GM12865 (cell line): ENCODE results near the gene RDH16.
"Not testable (repeated sequence)": the region's sequence is repeated elsewhere in the genome, so short reads cannot be mapped to it uniquely, and the experiment has no call there.

Experiments used
- DNase-seq: peaks from one replicate; pipeline ENCODE4 v3.0.0; 2010; ENCODE audit warnings: low read depth
- H3K4me3 ChIP-seq: 2 replicates; pipeline ENCODE4 v1.5.1; 2011; ENCODE audit warnings: mild to moderate bottlenecking, low read depth, low read length, control low read depth
- TF ChIP-seq, protein P1 (sequence below): IDR thresholded peaks from 2 replicates; pipeline ENCODE4 v1.5.1; 2011; ENCODE audit warnings: low read length, control low read depth, low read depth, inconsistent platforms; ENCODE audit not compliant: insufficient read depth; ENCODE audit errors: missing control alignments

Gene RDH16

DNA sequence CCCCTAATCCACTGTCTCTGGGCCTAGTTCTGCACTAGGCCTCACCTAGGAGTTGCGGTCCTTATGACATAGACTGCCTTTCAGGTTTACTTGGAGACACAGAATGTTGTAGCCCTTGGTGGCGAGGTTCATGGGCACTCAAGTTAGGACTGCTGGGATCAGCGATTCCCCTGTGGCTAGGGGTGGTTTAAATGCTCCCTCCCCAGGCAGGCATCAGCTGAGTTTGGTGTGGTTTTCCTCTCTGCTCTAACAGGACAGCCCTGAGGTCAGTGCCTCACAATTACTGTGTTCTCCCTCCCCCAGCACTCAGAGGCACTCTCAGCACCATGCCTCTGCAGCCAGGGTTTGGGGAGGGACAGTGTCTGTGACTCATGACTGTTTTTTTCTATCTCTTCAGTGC lies 22.2 kb upstream of the RDH16 start:
- TF ChIP-seq, protein P1, sequence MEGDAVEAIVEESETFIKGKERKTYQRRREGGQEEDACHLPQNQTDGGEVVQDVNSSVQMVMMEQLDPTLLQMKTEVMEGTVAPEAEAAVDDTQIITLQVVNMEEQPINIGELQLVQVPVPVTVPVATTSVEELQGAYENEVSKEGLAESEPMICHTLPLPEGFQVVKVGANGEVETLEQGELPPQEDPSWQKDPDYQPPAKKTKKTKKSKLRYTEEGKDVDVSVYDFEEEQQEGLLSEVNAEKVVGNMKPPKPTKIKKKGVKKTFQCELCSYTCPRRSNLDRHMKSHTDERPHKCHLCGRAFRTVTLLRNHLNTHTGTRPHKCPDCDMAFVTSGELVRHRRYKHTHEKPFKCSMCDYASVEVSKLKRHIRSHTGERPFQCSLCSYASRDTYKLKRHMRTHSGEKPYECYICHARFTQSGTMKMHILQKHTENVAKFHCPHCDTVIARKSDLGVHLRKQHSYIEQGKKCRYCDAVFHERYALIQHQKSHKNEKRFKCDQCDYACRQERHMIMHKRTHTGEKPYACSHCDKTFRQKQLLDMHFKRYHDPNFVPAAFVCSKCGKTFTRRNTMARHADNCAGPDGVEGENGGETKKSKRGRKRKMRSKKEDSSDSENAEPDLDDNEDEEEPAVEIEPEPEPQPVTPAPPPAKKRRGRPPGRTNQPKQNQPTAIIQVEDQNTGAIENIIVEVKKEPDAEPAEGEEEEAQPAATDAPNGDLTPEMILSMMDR, result no peak
- no peak overlapping the region for H3K4me3 ChIP-seq
- no peak for DNase-seq

DNA sequence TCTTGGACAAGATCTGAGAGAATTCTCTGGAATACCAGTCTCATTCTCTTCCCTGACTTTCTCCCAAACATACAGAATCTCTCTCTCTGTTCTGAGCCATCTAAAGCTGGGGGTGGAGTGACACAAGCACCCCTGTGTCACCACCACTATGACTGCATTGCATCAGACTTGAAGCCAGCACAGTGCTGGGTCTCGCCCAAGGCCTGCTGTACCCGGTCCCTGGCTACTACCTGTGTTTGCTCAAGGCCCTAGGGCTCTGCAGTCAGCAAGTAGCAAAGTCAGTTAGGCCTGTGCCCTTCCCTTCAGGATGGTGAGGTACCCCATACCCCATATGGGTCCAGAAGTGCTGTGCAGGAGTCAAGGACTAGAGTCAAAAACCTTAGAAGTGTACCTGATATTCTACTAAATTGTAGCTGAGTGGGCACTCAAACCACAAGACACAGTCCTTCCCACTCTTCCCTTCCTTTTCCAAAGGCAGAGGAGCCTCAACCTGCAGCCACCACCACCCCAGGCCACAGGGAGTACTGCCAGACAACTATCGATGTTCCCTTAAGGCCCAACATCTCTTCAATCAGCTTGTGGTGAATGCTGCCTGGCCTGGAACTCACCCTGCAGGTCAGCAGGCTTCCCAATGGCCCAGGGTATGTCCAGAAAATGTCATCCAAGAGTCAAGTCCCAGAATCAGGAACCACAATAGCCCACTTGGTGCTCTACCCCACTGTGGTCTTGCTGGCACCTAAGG lies 21.2 kb upstream of the RDH16 start:
- no peak overlapping the region for H3K4me3 ChIP-seq
- DNase-seq, result no peak
- TF ChIP-seq, protein P1, result no peak

DNA sequence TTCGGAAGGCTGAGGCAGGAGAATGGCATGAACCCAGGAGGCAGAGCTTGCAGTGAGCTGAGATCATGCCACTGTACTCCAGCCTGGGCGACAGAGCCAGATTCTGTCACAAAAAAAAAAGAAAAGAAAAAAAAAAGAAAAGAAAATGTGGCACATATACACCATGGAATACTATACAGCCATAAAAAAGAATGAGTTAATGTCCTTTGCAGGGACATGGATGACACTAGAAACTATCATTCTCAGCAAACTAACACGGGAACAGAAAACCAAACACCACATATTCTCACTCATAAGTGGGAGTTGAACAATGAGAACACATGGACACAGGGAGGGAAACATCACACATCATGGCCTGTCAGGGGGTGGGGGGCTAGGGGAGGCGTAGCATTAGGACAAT lies 20.0 kb upstream of the RDH16 start:
- DNase-seq, H3K4me3 ChIP-seq: not testable (repeated sequence)

DNA sequence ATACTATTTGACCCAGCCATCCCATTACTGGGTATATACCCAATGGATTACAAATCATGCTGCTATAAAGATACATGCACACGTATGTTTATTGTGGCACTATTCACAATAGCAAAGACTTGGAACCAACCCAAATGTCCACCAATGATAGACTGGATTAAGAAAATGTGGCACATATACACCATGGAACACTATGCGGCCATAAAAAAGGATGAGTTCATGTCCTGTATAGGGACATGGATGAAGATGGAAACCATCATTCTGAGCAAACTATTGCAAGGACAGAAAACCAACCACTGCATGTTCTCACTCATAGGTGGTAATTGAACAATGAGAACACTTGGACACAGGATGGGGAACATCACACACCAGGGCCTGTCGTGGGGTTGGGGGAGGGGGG lies 16.8 kb upstream of the RDH16 start:
- not testable (repeated sequence) for H3K4me3 ChIP-seq, DNase-seq

DNA sequence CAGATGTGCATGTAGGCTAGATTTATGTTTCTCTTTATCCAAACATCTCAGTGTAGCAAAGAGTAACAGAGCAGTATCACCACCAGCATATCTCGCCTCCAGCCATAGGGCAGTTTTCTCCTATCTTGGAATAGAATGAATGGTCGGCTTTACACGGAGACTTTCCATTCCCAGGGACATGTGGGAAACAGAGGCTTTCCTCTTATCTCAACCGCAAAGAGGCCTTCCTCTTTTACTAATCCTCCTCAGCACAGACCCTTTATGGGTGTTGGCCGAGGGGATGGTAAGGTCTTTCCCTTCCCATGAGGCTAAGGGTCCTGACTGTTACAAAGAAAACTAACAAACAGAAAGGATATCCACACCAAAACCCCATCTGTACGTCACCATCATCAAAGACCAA lies 11.5 kb upstream of the RDH16 start:
- DNase-seq, H3K4me3 ChIP-seq: not testable (repeated sequence)

DNA sequence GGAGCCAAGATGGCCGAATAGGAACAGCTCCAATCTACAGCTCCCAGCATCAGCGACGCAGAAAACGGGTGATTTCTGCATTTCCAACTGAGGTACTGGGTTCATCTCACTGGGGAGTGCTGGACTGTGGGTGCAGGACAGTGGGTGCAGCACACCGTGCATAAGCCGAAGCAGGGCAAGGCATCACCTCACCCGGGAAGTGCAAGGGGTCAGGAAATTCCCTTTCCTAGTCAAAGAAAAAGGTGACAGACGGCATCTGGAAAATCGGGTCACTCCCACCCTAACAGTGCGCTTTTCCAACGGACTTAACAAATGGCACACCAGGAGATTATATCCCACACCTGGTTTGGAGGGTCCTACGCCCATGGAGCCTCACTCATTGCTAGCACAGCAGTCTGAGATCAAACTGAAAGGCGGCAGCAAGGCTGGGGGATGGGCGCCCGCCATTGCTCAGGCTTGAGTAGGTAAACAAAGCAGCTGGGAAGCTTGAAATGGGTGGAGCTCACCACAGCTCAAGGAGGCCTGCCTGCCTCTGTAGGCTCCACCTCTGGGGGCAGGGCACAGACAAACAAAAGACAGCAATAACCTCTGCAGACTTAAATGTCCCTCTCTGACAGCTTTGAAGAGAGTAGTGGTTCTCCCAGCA lies 8.7 kb upstream of the RDH16 start:
- DNase-seq, H3K4me3 ChIP-seq: not testable (repeated sequence)

DNA sequence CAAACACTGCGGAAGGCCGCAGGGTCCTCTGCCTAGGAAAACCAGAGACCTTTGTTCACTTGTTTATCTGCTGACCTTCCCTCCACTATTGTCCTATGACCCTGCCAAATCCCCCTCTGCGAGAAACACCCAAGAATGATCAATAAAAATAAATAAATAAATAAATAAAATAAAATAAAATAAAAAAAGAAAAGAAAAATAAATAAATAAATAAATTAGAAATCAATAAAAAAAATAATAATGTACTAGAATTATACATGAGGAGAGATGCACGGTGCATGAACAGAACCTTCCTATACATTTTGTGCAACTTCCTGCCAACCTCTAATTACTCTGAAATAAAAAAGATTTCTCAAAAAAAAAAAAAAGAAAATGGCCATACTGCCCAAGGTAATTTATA lies 7.7 kb upstream of the RDH16 start:
- not testable (repeated sequence) for H3K4me3 ChIP-seq, DNase-seq

DNA sequence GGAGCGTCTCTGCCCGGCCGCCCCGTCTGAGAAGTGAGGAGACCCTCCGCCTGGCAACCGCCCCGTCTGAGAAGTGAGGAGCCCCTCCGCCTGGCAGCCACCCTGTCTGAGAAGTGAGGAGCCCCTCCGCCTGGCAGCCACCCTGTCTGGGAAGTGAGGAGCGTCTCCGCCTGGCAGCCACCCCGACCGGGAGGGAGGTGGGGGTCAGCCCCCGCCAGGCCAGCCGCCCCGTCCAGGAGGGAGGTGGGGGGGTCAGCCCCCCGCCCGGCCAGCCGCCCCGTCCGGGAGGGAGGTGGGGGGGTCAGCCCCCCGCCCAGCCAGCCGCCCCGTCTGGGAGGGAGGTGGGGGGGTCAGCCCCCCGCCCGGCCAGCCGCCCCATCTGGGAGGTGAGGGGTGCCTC lies 6.1 kb upstream of the RDH16 start:
- not testable (repeated sequence) for H3K4me3 ChIP-seq, DNase-seq

DNA sequence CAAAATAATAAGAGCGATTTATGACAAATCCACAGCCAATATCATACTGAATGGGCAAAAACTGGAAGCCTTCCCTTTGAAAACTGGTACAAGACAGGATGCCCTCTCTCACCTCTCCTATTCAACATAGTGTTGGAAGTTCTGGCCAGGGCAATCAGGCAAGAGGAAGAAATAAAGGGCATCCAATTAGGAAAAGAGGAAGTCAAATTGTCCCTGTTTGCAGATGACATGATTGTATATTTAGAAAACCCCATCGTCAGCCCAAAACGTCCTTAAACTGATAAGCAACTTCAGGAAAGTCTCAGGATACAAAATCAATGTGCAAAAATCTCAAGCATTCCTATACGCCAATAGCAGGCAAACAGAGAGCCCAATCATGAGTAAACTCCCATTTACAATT lies 4.8 kb upstream of the RDH16 start:
- not testable (repeated sequence) for DNase-seq

DNA sequence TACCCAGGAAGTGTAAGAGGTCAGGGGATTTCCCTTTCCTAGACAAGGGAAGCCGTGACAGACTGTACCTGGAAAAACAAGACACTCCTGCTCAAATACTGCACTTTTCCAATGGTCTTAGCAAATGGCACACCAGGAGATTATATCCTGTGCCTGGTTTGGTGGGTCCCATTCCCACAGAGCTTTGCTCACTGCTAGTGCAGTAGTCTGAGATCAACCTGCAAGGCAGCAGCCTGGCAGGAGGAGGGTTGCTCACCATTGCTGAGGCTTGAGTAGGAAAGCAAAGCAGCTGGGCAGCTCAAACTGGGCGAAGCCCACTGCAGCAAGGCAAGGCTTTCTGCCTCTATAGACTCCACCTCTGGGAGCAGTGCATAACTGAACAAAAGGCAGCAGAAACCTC lies 1.0 kb upstream of the RDH16 start:
- no peak for DNase-seq
- TF ChIP-seq, protein P1, result no peak
- H3K4me3 ChIP-seq, result no peak overlapping the region

More for the DNA sequence above, 4.8 kb upstream of the RDH16 start:
- H3K4me3 ChIP-seq, result not testable (repeated sequence)

DNA sequence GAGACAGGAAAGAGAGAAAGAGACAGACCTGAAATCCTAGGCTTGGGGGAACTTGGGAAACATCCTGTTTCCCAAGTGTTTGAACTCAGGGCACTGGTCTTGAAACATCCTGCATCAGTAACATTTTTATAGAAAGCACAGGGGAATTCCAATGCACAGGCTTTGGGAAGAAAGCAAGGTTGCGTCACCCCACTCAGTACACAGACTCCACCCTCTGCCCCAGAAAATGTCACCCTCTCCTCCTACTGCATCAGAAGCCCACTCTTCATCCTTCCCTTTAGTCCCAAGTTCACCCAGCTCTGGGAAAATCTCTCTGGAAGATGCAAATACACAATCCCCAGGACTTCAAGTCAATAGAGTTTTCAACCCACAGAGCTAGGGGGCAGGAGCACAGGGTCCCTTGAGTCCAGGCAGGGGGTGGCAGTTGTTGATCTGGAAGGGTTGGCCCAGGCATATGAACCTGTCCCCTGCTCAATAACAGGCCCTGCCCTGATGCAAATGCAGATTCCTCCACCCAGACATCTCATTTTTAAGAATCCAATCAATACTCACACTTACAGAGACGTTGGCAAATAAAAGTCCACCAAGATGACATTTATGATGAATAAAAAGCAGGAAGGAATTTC lies 1.7 kb downstream of the RDH16 start:
- no peak for DNase-seq
- no peak overlapping the region for H3K4me3 ChIP-seq
- TF ChIP-seq, protein P1, result no peak
